Stimulated activated CD4-positive, alpha-beta T cell treated with anti-CD3 and anti-CD28 coated beads, Interleukin-1b, Interleukin-23, amount 100 ng/mL, for 24 hours (primary cell): ENCODE results near the gene DENND2D.

Experiments
- DNase-seq, 4 experiments: peaks; one replicate each; pipeline ENCODE4 v3.0.0-alpha.2; 2020; ENCODE audit warnings: low read depth in 4 of 4, low spot score in 1 of 4

Gene DENND2D

DNA sequence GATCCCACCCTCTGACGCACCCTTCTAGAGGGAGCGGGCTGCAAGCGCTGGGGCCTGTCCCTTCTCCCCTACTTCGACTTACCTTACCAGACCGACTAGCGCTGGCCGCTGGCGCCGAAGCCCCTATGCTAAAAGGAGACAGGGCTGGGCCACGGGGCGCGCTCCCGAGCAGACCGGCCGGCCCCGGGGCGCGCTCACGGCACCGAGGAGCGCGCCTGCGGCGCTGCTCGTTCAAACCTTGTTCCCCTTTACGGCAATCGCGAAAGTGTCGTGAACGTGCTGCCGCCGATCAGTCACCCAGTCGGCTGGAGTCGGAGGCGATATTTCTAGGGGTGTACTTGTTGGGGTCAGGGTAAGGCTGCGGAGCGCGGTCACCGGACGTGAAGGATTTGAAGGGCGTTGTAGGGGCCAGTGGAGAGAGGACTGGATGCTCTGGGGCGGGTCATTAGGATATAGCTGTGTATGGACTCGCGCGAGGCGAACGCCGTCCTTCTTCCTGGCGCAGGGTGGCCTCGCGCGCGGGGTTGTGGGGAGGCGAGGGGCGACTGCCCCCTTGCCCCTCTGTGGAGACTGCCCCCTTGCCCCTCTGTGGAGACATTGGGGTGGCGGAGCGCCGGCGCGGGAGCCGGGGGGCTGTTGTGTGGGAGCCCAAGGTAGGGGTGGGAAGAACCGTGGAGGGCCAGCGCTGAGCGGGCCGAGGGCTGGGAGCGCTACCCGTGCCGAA lies 60.3 kb downstream of the DENND2D start, which contains the start of the genes CEPT1 and DRAM2:
Gene CEPT1, plus strand, starts transcription at position 268 of the 724 bp plus-strand sequence. CDS start 7,492 bp downstream, outside the sequence.
Gene DRAM2, minus strand, starts transcription at position 138 of the 724 bp plus-strand sequence. CDS start 8,539 bp downstream, outside the sequence.
- peak; percentile 66 to 95 (median 84) for DNase-seq

DNA sequence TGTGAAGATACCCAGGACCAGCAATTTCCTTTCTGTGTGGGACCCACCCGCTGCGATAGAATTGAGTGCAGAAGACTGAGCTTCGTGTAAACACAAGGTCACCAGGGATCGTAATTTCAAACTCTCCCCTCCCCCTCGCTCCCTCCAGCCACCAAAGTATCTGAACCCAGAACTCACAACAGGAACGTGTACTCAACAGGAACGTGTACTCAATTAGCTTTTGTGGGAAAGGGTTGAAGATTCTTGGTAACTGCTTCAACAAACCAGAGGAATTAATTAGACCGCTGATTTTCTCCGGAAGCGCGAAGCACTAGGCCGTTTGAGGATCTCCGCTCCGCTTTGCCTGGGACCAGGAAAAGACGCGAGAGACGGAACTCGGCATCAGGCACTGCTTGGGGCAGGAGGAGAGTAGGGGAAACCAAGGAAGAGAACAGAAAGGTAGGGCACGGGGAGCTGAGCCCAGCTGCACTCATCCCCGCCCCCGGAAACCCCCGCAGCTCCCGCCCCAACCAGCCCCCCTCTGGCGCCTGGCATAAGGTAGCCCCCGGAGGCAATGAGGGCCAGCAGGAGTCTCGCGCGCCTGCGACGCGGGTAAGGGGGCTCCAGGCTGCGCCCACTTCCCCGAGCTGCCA lies 61.0 kb downstream of the DENND2D start:
- peak; percentile 9 to 38 (median 30) for DNase-seq
